Measurements from ENCODE around the gene ZC2HC1B.

Gene ZC2HC1B

DNA sequence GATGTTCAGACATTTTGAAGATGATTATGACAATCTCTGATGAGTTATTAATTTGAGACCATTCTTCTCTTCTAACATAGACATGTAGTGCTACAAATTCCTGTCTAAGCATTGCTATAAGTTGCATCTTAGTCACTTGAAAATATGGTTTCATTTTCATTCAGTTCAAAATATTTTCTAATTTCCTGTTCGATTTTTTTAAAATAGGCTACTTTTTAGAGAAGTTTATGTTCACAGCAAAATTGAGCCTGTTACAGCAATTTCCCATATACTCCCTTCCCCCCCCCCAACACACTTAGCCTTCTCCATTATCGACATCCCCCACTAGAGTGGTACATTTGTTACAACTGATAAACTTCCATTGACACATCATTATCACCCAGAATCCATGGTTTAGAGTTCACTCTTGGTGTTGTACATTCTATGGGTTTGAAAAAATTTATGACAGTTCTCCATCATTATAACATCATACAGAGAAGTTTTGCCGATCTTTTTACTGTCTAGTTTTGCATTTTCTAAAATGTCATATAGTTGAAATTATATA lies 112.6 kb downstream of the ZC2HC1B start:
- Mint-ChIP-seq H3K4me3 (no peak overlapping the region), H3K4me1 (peaks cover 37% of the 10 kb centered on the region), H3K27me3 (ENCODE audit: low read depth, poor library complexity) (peaks cover 3% of the 10 kb centered on the region), H3K27ac (no peak overlapping the region), H3K36me3 (ENCODE audit: low read depth) (peaks cover 11% of the 10 kb centered on the region), H3K9me3 (peaks cover 9% of the 10 kb centered on the region)
- no peak for DNase-seq
- TF ChIP-seq, protein P1, sequence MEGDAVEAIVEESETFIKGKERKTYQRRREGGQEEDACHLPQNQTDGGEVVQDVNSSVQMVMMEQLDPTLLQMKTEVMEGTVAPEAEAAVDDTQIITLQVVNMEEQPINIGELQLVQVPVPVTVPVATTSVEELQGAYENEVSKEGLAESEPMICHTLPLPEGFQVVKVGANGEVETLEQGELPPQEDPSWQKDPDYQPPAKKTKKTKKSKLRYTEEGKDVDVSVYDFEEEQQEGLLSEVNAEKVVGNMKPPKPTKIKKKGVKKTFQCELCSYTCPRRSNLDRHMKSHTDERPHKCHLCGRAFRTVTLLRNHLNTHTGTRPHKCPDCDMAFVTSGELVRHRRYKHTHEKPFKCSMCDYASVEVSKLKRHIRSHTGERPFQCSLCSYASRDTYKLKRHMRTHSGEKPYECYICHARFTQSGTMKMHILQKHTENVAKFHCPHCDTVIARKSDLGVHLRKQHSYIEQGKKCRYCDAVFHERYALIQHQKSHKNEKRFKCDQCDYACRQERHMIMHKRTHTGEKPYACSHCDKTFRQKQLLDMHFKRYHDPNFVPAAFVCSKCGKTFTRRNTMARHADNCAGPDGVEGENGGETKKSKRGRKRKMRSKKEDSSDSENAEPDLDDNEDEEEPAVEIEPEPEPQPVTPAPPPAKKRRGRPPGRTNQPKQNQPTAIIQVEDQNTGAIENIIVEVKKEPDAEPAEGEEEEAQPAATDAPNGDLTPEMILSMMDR (IDR thresholded peaks at IDR 0.05), result no peak

DNA sequence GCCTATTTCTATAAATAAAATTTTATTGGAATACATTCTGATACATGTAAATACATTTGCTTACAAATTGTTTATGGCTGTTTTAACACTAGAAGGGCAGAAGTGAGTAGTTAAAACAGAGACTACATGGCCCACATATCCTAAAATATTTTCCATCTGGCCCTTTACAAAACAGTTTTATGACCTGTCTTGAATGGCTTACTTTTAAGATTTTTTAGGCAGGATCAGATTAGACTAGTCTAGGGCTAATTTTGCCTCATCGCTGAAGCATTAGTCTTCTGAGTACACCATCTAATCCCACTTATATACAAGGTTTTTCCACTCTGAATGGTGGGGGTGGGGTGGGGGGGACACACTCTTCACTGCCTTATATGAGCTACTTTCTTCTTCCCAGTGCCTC lies 116.6 kb downstream of the ZC2HC1B start:
- Mint-ChIP-seq H3K36me3 (ENCODE audit: low read depth) (peaks cover 11% of the 10 kb centered on the region), H3K9me3 (peaks cover 9% of the 10 kb centered on the region), H3K4me1 (peaks cover 5% of the 10 kb centered on the region), H3K27me3 (ENCODE audit: low read depth, poor library complexity) (peaks cover under 1% of the 10 kb centered on the region), H3K4me3 (no peak overlapping the region), H3K27ac (no peak overlapping the region)
- DNase-seq, result no peak
- TF ChIP-seq, protein P1 (IDR thresholded peaks at IDR 0.05), result no peak

DNA sequence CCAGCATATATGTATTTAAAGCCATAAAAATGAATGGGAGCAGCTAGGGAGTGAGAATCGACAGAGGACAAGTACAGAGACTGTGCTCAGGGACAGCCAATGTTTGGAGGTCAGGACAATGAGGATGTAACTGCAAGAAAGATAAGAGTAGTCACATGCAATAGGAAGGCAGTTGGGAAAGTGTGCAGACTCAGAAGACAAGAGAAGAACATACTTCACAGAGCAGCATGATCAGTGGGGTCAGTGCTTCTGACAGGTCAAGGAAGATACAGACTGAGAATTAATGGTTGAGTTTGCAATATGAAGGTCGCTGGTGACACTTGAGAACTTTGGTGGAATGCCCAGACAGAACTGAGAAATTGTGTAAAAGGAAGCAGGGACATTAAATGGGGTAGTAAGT lies 118.7 kb downstream of the ZC2HC1B start:
- H3K27ac Mint-ChIP-seq, result no peak overlapping the region
- no peaks in the 10 kb centered on the region for H3K27me3 Mint-ChIP-seq (ENCODE audit: low read depth, poor library complexity)
- no peak overlapping the region for H3K4me3 Mint-ChIP-seq
- H3K4me1 Mint-ChIP-seq, result no peaks in the 10 kb centered on the region
- peaks cover 13% of the 10 kb centered on the region for H3K36me3 Mint-ChIP-seq (ENCODE audit: low read depth)
- peaks cover 10% of the 10 kb centered on the region for H3K9me3 Mint-ChIP-seq
- TF ChIP-seq, protein P1 (IDR thresholded peaks at IDR 0.05), result no peak
- no peak for DNase-seq

DNA sequence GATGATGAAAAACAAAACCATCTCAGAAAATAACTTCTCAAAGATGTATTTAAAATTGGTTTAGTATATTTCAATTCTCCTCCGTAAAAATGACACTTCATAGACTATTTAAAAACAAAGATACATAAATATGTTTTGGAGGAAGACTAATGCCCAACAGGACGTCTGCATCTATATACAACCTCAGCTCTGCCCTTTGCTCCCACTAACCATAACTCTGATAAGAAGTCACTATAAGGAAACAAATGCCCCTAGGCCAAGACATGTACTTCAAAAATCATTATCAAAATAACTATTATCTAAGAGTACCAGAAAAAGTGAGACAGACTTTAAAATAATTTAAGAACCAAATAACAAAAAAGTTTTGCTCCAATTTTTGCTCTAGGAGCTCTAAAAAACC lies 120.4 kb downstream of the ZC2HC1B start:
- H3K9me3 Mint-ChIP-seq, result peaks cover 25% of the 10 kb centered on the region
- no peak for DNase-seq
- H3K36me3 Mint-ChIP-seq (ENCODE audit: low read depth), result peaks cover 27% of the 10 kb centered on the region
- TF ChIP-seq, protein P1 (IDR thresholded peaks at IDR 0.05), result no peak
- no peak overlapping the region for H3K4me3 Mint-ChIP-seq
- no peaks in the 10 kb centered on the region for H3K4me1 Mint-ChIP-seq
- no peak overlapping the region for H3K27ac Mint-ChIP-seq
- no peaks in the 10 kb centered on the region for H3K27me3 Mint-ChIP-seq (ENCODE audit: low read depth, poor library complexity)

DNA sequence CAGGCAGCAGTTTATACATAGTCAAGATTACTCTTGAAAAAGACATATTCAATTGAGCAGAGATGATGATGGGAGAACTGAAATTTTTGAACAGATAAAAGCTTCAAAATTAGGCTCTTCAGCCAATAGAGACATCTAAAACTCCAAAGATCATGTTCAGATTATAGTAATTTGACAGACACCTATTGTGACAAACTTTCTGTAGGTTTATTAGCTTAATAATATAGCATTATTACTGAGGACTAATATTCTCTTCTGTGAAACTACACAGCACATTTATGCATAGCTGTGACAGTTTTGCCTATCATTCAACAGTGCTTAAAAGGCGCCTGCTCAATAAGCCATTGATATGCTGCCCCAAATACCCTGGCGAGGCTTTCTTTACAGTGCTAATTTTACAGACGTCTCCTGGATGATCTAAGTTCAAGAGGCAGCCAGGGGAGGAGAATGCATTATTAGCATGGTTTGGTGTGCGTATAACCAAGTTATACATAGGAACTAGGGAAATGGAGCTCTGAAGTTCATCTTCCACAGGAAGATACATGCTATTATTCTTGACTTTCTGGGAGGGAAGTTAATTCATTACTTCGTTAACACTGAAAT lies 122.3 kb downstream of the ZC2HC1B start:
- H3K4me3 Mint-ChIP-seq, result no peak overlapping the region
- TF ChIP-seq, protein P1 (IDR thresholded peaks at IDR 0.05), result no peak
- no peaks in the 10 kb centered on the region for H3K27me3 Mint-ChIP-seq (ENCODE audit: low read depth, poor library complexity)
- DNase-seq, result no peak
- peaks cover 29% of the 10 kb centered on the region for H3K36me3 Mint-ChIP-seq (ENCODE audit: low read depth)
- H3K9me3 Mint-ChIP-seq, result peaks cover 24% of the 10 kb centered on the region
- H3K4me1 Mint-ChIP-seq, result no peaks in the 10 kb centered on the region
- no peak overlapping the region for H3K27ac Mint-ChIP-seq

Measured in nephron progenitor cell (in vitro differentiated cells).